HEK293 (cell line): ENCODE data around the gene PHAF1.

ENCODE experiments used
- CTCF ChIA-PET: fragments of 350-600 bp; formaldehyde crosslinking; extraction: SDS; loops from one replicate; lab custom pipeline; 2021; ENCODE audit warnings: antibody characterized with exemption; lab: Yijun Ruan, JAX
- POLR2A ChIA-PET: fragments of 300-600 bp; formaldehyde crosslinking; extraction: SDS; loops from one replicate; lab custom pipeline; 2020; ENCODE audit warnings: antibody characterized with exemption, inconsistent platforms; lab: Yijun Ruan, JAX
- H3K27ac ChIP-seq: fragments of 200-500 bp; sonication (Bioruptor generic); 2 replicates; pipeline ENCODE4 v1.5.1; 2014; ENCODE audit warnings: low read depth, low read length, control low read depth, inconsistent platforms; ENCODE audit errors: extremely low read depth
- H3K36me3 ChIP-seq, 2 experiments: fragments of 200-500 bp in 1 of 2; sonication (Bioruptor generic) in 1 of 2; 1 replicate in 1 of 2; 2 replicates in 1 of 2; pipeline ENCODE4 v1.5.1; 2014 to 2017; ENCODE audit warnings: inconsistent platforms in 2 of 2, low read length in 2 of 2; ENCODE audit not compliant: control insufficient read depth in 2 of 2, insufficient read depth in 1 of 2
- H3K4me1 ChIP-seq: fragments of 200-500 bp; sonication (Bioruptor generic); 2 replicates; pipeline ENCODE4 v1.5.1; 2014; ENCODE audit warnings: mild to moderate bottlenecking, low read length, inconsistent platforms; ENCODE audit not compliant: control insufficient read depth, insufficient read depth
- H3K4me3 ChIP-seq: 2 replicates; pipeline ENCODE4 v1.5.1; 2011; ENCODE audit warnings: low read depth, mild to moderate bottlenecking, control low read depth, low read length, moderate library complexity
- H3K9me3 ChIP-seq: fragments of 200-500 bp; sonication (Bioruptor generic); 2 replicates; pipeline ENCODE4 v1.5.1; 2014; ENCODE audit warnings: low read depth, low read length, inconsistent platforms; ENCODE audit not compliant: control insufficient read depth, insufficient read depth
- BCL11B ChIP-seq: fragments of 450-650 bp; formaldehyde crosslinking; IDR thresholded peaks from 2 replicates; pipeline ENCODE4 v1.5.1; 2016; ENCODE audit warnings: low read depth, missing biosample characterization, missing genetic modification characterization
- HOXA7 ChIP-seq: sonication (generic); formaldehyde crosslinking; IDR thresholded peaks from 2 replicates; pipeline ENCODE4 v1.8.1; 2022; ENCODE audit warnings: missing genetic modification reagents, borderline replicate concordance
- HOXC10 ChIP-seq: sonication (generic); formaldehyde crosslinking; IDR thresholded peaks from 2 replicates; pipeline ENCODE4 v1.8.1; 2023; ENCODE audit warnings: mild to moderate bottlenecking, missing genetic modification reagents
- IKZF3 ChIP-seq: fragments of 450-650 bp; IDR thresholded peaks from 2 replicates; pipeline ENCODE4 v1.5.0; 2018; ENCODE audit warnings: missing biosample characterization, mild to moderate bottlenecking, missing genetic modification characterization, moderate library complexity
- PRDM4 ChIP-seq: fragments of 450-650 bp; formaldehyde crosslinking; IDR thresholded peaks from 2 replicates; pipeline ENCODE4 v1.5.1; 2017; ENCODE audit warnings: missing biosample characterization, missing genetic modification characterization
- SP7 ChIP-seq: fragments of 450-650 bp; formaldehyde crosslinking; IDR thresholded peaks from 2 replicates; pipeline ENCODE4 v1.5.1; 2016; ENCODE audit warnings: missing biosample characterization, missing genetic modification characterization
- ZBTB17 ChIP-seq: fragments of 450-650 bp; formaldehyde crosslinking; IDR thresholded peaks from 2 replicates; pipeline ENCODE4 v1.5.1; 2016; ENCODE audit warnings: missing biosample characterization, missing genetic modification characterization
- ZBTB26 ChIP-seq: fragments of 450-650 bp; formaldehyde crosslinking; optimal IDR thresholded peaks from 2 replicates; pipeline ENCODE3; 2016; ENCODE audit warnings: missing biosample characterization, mild to moderate bottlenecking, missing genetic modification characterization
- ZNF114 ChIP-seq: fragments of 450-650 bp; formaldehyde crosslinking; IDR thresholded peaks from 2 replicates; pipeline ENCODE4 v1.5.0; 2017; ENCODE audit warnings: missing biosample characterization, missing genetic modification characterization
- ZNF121 ChIP-seq: fragments of 450-650 bp; formaldehyde crosslinking; IDR thresholded peaks from 2 replicates; pipeline ENCODE4 v1.5.1; 2016; ENCODE audit warnings: missing biosample characterization, missing genetic modification characterization
- ZNF202 ChIP-seq: fragments of 450-650 bp; formaldehyde crosslinking; IDR thresholded peaks from 2 replicates; pipeline ENCODE4 v1.5.1; 2016; ENCODE audit warnings: missing biosample characterization, missing genetic modification characterization, borderline replicate concordance
- ZNF26 ChIP-seq: fragments of 450-650 bp; formaldehyde crosslinking; IDR thresholded peaks from 2 replicates; pipeline ENCODE4 v1.5.1; 2016; ENCODE audit warnings: missing biosample characterization, missing genetic modification characterization
- ZNF274 ChIP-seq, 2 experiments: fragments of 200-500 bp in 1 of 2; fragments of 450-650 bp in 1 of 2; sonication (Bioruptor generic) in 1 of 2; formaldehyde crosslinking in 1 of 2; IDR thresholded peaks; 2 replicates each; pipeline versions ENCODE4 v1.5.1 to v1.6.1; 2014 to 2016; ENCODE audit warnings: borderline replicate concordance in 1 of 2, inconsistent platforms in 1 of 2, low read length in 1 of 2, missing biosample characterization in 1 of 2, missing genetic modification characterization in 1 of 2
- ZNF426 ChIP-seq: fragments of 450-650 bp; formaldehyde crosslinking; IDR thresholded peaks from 2 replicates; pipeline ENCODE4 v1.5.1; 2017; ENCODE audit warnings: missing biosample characterization, missing genetic modification characterization, mild to moderate bottlenecking, inconsistent platforms, moderate library complexity
- ZNF621 ChIP-seq: fragments of 450-650 bp; formaldehyde crosslinking; IDR thresholded peaks from 2 replicates; pipeline ENCODE4 v1.5.1; 2017; ENCODE audit warnings: missing biosample characterization, missing genetic modification characterization
- ZNF623 ChIP-seq: fragments of 450-650 bp; formaldehyde crosslinking; IDR thresholded peaks from 2 replicates; pipeline ENCODE4 v1.5.1; 2016; ENCODE audit warnings: missing biosample characterization, missing genetic modification characterization
- ZNF629 ChIP-seq: fragments of 450-650 bp; formaldehyde crosslinking; IDR thresholded peaks from 2 replicates; pipeline ENCODE4 v1.5.1; 2017; ENCODE audit warnings: missing biosample characterization, missing genetic modification characterization
- ZNF658 ChIP-seq: fragments of 450-650 bp; formaldehyde crosslinking; IDR thresholded peaks from 2 replicates; pipeline ENCODE4; 2016; ENCODE audit warnings: missing biosample characterization, missing genetic modification characterization
- ZNF76 ChIP-seq: fragments of 450-650 bp; formaldehyde crosslinking; IDR thresholded peaks from 2 replicates; pipeline ENCODE4; 2016; ENCODE audit warnings: low read depth, missing biosample characterization, missing genetic modification characterization, borderline replicate concordance
- ZNF830 ChIP-seq: fragments of 450-650 bp; IDR thresholded peaks from 2 replicates; pipeline ENCODE4 v1.5.0; 2018; ENCODE audit warnings: missing biosample characterization, missing genetic modification characterization, low read depth, mild to moderate bottlenecking, moderate library complexity
- TF ChIP-seq, protein P1 (sequence below): fragments of 450-650 bp; formaldehyde crosslinking; IDR thresholded peaks from 2 replicates; pipeline ENCODE4 v1.5.1; 2016; ENCODE audit warnings: missing biosample characterization, missing genetic modification characterization
- TF ChIP-seq, protein P2 (sequence below): fragments of 450-650 bp; formaldehyde crosslinking; IDR thresholded peaks from 2 replicates; pipeline ENCODE4 v1.5.1; 2016; ENCODE audit warnings: missing biosample characterization, missing genetic modification characterization
- TF ChIP-seq, protein P3 (sequence below): fragments of 450-650 bp; formaldehyde crosslinking; IDR thresholded peaks from 2 replicates; pipeline ENCODE4 v1.5.0; 2017; ENCODE audit warnings: missing biosample characterization, missing genetic modification characterization, borderline replicate concordance

The PHAF1 gene

DNA sequence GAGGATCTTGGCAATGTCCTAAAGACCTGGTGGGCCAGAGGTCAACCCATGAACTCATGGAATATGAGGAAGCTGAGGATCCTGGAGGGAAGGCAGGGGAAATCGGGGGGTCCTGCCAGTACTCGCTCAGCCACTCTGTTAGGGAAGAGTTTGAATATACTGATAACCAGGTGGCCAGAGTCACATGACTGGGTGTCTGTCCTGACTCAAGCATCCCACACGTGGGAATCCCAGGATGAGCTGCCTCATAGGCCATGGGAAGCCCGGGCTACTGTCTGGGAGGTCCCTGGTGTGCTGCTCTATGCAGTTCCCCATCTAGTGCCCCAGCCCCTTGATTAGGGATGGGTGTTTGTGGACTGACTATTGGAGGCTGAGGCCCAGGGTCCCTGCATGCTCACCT, 78.6 kb downstream of the PHAF1 start:
- Histone ChIP-seq H3K9me3 (no peaks in the 10 kb centered on the region), H3K4me1 (peaks cover 4% of the 10 kb centered on the region), H3K4me3 (no peak overlapping the region), H3K36me3 (peaks cover 0 to 6% of the 10 kb centered on the region in 2 experiments; a peak in 2 of 3 replicates), H3K27ac (no peak overlapping the region)
- POLR2A ChIA-PET = no interaction called here
- TF ChIP-seq ZNF76 (tag by site-specific recombination) (no peak), BCL11B (tag by site-specific recombination) (no peak), ZNF426 (no peak), HOXC10 (CRISPR knock-in tag) (no peak), ZNF629 (no peak), ZNF114 (tag by site-specific recombination) (no peak), ZBTB26 (tag by site-specific recombination) (no peak), HOXA7 (CRISPR knock-in tag) (no peak), ZNF26 (tag by site-specific recombination) (no peak), SP7 (tag by site-specific recombination) (no peak), ZNF621 (tag by site-specific recombination) (no peak), IKZF3 (tag by site-specific recombination) (no peak), ZNF658 (no peak), ZNF202 (no peak)
- TF ChIP-seq, protein P1, sequence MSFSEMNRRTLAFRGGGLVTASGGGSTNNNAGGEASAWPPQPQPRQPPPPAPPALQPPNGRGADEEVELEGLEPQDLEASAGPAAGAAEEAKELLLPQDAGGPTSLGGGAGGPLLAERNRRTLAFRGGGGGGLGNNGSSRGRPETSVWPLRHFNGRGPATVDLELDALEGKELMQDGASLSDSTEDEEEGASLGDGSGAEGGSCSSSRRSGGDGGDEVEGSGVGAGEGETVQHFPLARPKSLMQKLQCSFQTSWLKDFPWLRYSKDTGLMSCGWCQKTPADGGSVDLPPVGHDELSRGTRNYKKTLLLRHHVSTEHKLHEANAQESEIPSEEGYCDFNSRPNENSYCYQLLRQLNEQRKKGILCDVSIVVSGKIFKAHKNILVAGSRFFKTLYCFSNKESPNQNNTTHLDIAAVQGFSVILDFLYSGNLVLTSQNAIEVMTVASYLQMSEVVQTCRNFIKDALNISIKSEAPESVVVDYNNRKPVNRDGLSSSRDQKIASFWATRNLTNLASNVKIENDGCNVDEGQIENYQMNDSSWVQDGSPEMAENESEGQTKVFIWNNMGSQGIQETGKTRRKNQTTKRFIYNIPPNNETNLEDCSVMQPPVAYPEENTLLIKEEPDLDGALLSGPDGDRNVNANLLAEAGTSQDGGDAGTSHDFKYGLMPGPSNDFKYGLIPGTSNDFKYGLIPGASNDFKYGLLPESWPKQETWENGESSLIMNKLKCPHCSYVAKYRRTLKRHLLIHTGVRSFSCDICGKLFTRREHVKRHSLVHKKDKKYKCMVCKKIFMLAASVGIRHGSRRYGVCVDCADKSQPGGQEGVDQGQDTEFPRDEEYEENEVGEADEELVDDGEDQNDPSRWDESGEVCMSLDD (tag by site-specific recombination) = no peak
- TF ChIP-seq, protein P2, sequence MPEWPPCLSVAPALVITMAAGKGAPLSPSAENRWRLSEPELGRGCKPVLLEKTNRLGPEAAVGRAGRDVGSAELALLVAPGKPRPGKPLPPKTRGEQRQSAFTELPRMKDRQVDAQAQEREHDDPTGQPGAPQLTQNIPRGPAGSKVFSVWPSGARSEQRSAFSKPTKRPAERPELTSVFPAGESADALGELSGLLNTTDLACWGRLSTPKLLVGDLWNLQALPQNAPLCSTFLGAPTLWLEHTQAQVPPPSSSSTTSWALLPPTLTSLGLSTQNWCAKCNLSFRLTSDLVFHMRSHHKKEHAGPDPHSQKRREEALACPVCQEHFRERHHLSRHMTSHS (tag by site-specific recombination) = no peak
- CTCF ChIA-PET = interaction anchor here (1.5 kb wide), 1 partner anchor 228 kb away, joined by 6 read pairs; the partner anchor contains the start of gene CES3

- no peak overlapping the region for H3K4me3 ChIP-seq
- POLR2A ChIA-PET = interaction anchor here (1.2 kb wide), 1 partner anchor 10 kb away, joined by 3 read pairs; the partner anchor contains the start of gene ELMO3
- H3K4me1 ChIP-seq = peaks cover 7% of the 10 kb centered on the region
- H3K27ac ChIP-seq = no peak overlapping the region
- no peaks in the 10 kb centered on the region for H3K9me3 ChIP-seq
- peaks cover 0 to 10% of the 10 kb centered on the region in 2 experiments; a peak in 2 of 3 replicates for H3K36me3 ChIP-seq
- CTCF ChIA-PET = interaction anchor here (0.7 to 1.5 kb wide), 4 partner anchors 38 to 228 kb away, joined by 3 to 6 read pairs (median 4); partner anchors contain the start of genes CES3 and TMEM208
- no peak for TF ChIP-seq PRDM4 (tag by site-specific recombination)
- TF ChIP-seq ZNF121 (tag by site-specific recombination) = no peak
- TF ChIP-seq, protein P3, sequence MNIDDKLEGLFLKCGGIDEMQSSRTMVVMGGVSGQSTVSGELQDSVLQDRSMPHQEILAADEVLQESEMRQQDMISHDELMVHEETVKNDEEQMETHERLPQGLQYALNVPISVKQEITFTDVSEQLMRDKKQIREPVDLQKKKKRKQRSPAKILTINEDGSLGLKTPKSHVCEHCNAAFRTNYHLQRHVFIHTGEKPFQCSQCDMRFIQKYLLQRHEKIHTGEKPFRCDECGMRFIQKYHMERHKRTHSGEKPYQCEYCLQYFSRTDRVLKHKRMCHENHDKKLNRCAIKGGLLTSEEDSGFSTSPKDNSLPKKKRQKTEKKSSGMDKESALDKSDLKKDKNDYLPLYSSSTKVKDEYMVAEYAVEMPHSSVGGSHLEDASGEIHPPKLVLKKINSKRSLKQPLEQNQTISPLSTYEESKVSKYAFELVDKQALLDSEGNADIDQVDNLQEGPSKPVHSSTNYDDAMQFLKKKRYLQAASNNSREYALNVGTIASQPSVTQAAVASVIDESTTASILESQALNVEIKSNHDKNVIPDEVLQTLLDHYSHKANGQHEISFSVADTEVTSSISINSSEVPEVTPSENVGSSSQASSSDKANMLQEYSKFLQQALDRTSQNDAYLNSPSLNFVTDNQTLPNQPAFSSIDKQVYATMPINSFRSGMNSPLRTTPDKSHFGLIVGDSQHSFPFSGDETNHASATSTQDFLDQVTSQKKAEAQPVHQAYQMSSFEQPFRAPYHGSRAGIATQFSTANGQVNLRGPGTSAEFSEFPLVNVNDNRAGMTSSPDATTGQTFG (tag by site-specific recombination) = no peak
- no peak for TF ChIP-seq ZNF76 (tag by site-specific recombination)
- TF ChIP-seq ZBTB17 (tag by site-specific recombination) = no peak
- TF ChIP-seq ZNF274 (IDR thresholded peaks at IDR 0.05; ENCODE audit: low read length) = no peak
- no peak for TF ChIP-seq ZNF274 (tag by site-specific recombination; IDR thresholded peaks at IDR 0.05; ENCODE audit: borderline replicate concordance)
- TF ChIP-seq ZNF623 (tag by site-specific recombination) = no peak
- TF ChIP-seq ZNF830 (tag by site-specific recombination) = no peak
Measured at GRCh38 chr16:67188798-67189197, 79.1 kb downstream of the PHAF1 start.
